ENCODE data around the gene ME3.
A peak's percentile ranks its signal among the peaks of the same experiment; 100 is the strongest.
"Not testable (repeated sequence)": the region's sequence is repeated elsewhere in the genome, so short reads cannot be mapped to it uniquely, and the experiment has no call there.

ME3 gene

DNA sequence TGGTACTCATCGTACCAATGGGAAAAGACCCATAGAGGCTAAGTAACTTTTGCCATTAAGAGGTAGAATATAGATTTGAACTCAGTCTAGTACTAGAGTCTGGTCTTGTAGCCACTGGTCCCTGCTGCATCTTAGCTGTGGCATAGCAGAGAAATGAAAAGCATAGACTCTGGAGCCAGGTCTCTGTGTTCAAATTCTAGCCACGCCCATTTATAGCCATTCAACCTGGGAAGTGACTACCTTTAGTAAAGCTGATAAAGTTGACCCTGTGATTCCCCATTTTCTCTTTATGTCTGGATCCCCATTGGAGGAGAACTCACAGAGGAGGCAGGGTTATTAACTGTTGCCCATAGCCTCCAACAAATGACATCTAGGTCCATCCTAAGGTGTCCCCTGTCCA, 113.6 kb downstream of the ME3 start:
- no peaks in the 10 kb centered on the region for H3K27me3 ChIP-seq (ENCODE audit: control insufficient read depth in 1 of 2, insufficient read depth in 2 of 2, low read length in 2 of 2)
- peak overlapping the region; percentile 38 for H3K27ac ChIP-seq (ENCODE audit: low read length)
- no peak overlapping the region for H3K4me3 ChIP-seq (ENCODE audit: low read length in 2 of 2)
- peaks cover 5 to 7% of the 10 kb centered on the region in 2 donors for H3K36me3 ChIP-seq (ENCODE audit: control insufficient read depth in 2 of 2, insufficient read depth in 2 of 2, low read length in 2 of 2)
- no peaks in the 10 kb centered on the region for H3K4me1 ChIP-seq (ENCODE audit: control insufficient read depth, insufficient read depth, low read length)
- H3K9me3 ChIP-seq (ENCODE audit: control insufficient read depth in 2 of 2, low read length in 2 of 2) = no peaks in the 10 kb centered on the region
- H3K9ac ChIP-seq (ENCODE audit: low read length in 2 of 2) = no peak overlapping the region

DNA sequence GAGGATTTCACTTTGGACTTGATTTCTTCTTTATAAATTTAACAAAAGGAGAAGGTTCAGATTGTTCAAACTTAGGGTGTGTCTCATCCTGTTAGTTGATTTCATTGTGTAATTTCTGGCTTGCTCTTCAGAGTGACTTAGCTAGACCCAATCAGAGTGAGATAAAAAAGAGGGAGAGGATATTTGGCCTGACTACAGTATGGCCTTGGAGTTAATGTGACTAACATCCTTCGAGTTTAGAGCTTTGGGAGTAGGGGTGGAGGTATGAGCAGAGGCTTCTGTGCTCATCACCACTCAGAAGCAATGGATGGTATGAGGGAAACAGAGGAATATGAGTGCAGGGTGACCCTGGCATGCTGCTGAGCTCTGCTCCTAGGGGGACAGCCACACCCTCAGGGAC, 114.2 kb downstream of the ME3 start:
- Histone ChIP-seq H3K27ac (ENCODE audit: low read length) (peak overlapping the region; percentile 25), H3K4me1 (ENCODE audit: control insufficient read depth, insufficient read depth, low read length) (no peaks in the 10 kb centered on the region), H3K27me3 (ENCODE audit: control insufficient read depth in 1 of 2, insufficient read depth in 2 of 2, low read length in 2 of 2) (no peaks in the 10 kb centered on the region), H3K9ac (ENCODE audit: low read length in 2 of 2) (no peak overlapping the region), H3K4me3 (ENCODE audit: low read length in 2 of 2) (no peak overlapping the region), H3K9me3 (ENCODE audit: control insufficient read depth in 2 of 2, low read length in 2 of 2) (no peaks in the 10 kb centered on the region), H3K36me3 (ENCODE audit: control insufficient read depth in 2 of 2, insufficient read depth in 2 of 2, low read length in 2 of 2) (peaks cover 5 to 7% of the 10 kb centered on the region in 2 donors)

DNA sequence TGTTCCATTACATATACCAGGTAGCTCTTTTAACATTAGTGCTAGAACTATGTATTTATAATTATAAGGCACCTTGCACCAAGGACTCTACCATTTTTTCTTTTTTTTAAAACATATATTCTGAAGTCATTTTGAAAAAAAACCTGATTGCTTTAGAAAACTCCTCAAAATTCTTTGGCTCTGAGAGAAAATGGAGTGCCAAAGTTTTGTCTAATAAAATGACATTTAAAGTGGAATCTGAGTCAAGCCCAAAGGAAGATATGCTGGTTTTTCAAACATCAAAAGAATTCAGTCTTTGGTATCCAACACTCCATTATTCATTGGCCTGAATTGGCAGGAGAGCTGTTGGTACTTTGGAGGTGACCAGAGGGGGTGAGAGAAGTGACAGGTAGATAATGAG, 116.5 kb downstream of the ME3 start:
- H3K27ac ChIP-seq (ENCODE audit: low read length) = no peak overlapping the region
- H3K4me1 ChIP-seq (ENCODE audit: control insufficient read depth, insufficient read depth, low read length) = peaks cover 12% of the 10 kb centered on the region
- H3K9me3 ChIP-seq (ENCODE audit: control insufficient read depth in 2 of 2, low read length in 2 of 2) = no peaks in the 10 kb centered on the region
- H3K36me3 ChIP-seq (ENCODE audit: control insufficient read depth in 2 of 2, insufficient read depth in 2 of 2, low read length in 2 of 2) = peaks cover 5 to 7% of the 10 kb centered on the region in 2 donors
- H3K9ac ChIP-seq (ENCODE audit: low read length in 2 of 2) = no peak overlapping the region
- no peak overlapping the region for H3K4me3 ChIP-seq (ENCODE audit: low read length in 2 of 2)
- H3K27me3 ChIP-seq (ENCODE audit: control insufficient read depth in 1 of 2, insufficient read depth in 2 of 2, low read length in 2 of 2) = no peaks in the 10 kb centered on the region

DNA sequence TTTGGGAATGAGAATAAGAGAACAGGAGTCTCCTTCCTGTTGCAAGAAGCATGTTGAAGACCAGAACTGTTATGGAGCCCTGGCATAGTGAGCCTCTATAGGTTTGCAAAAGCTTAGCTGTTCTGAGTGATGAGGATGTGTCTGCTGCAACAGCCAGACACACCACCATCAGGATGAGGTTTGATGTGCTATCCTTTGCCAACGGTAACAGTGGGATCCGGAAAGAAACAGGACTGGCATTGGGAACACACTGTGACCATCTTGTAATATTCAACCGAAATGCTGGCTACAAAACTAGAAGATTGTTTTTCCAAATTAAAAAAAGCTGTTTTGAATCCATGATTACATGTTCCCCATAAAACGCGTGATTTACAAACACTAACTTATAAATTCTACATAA, 117.0 kb downstream of the ME3 start:
- H3K4me1 ChIP-seq (ENCODE audit: control insufficient read depth, insufficient read depth, low read length) = peaks cover 13% of the 10 kb centered on the region
- no peaks in the 10 kb centered on the region for H3K27me3 ChIP-seq (ENCODE audit: control insufficient read depth in 1 of 2, insufficient read depth in 2 of 2, low read length in 2 of 2)
- no peaks in the 10 kb centered on the region for H3K9me3 ChIP-seq (ENCODE audit: control insufficient read depth in 2 of 2, low read length in 2 of 2)
- H3K36me3 ChIP-seq (ENCODE audit: control insufficient read depth in 2 of 2, insufficient read depth in 2 of 2, low read length in 2 of 2) = peaks cover 5 to 7% of the 10 kb centered on the region in 2 donors
- H3K9ac ChIP-seq (ENCODE audit: low read length in 2 of 2) = no peak overlapping the region
- H3K27ac ChIP-seq (ENCODE audit: low read length) = no peak overlapping the region
- no peak overlapping the region for H3K4me3 ChIP-seq (ENCODE audit: low read length in 2 of 2)

DNA sequence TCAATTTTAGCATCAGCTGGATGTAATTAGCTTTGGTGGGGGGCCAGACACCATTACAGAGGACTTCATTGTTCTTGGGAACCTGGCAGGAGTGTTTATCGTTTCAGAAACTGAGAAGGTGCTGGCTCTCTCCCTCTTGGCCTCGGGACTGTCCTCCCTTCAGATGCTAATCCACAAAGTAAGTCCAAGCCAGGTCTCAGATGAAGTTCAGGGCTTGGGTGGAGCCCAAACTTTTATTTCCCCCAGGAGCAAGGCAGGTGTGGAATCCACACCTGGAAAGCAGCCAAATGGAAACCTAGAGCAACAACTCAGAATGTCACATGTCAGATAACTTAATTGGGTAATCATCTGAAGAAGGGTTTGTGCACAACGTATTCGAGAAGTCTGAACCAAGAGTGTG, 119.2 kb downstream of the ME3 start:
- peaks cover 5 to 7% of the 10 kb centered on the region in 2 donors for H3K36me3 ChIP-seq (ENCODE audit: control insufficient read depth in 2 of 2, insufficient read depth in 2 of 2, low read length in 2 of 2)
- H3K9me3 ChIP-seq (ENCODE audit: control insufficient read depth in 2 of 2, low read length in 2 of 2) = no peaks in the 10 kb centered on the region
- H3K4me3 ChIP-seq (ENCODE audit: low read length in 2 of 2) = no peak overlapping the region
- peaks cover 20% of the 10 kb centered on the region for H3K4me1 ChIP-seq (ENCODE audit: control insufficient read depth, insufficient read depth, low read length)
- H3K27ac ChIP-seq (ENCODE audit: low read length) = no peak overlapping the region
- H3K9ac ChIP-seq (ENCODE audit: low read length in 2 of 2) = no peak overlapping the region
- H3K27me3 ChIP-seq (ENCODE audit: control insufficient read depth in 1 of 2, insufficient read depth in 2 of 2, low read length in 2 of 2) = no peaks in the 10 kb centered on the region

DNA sequence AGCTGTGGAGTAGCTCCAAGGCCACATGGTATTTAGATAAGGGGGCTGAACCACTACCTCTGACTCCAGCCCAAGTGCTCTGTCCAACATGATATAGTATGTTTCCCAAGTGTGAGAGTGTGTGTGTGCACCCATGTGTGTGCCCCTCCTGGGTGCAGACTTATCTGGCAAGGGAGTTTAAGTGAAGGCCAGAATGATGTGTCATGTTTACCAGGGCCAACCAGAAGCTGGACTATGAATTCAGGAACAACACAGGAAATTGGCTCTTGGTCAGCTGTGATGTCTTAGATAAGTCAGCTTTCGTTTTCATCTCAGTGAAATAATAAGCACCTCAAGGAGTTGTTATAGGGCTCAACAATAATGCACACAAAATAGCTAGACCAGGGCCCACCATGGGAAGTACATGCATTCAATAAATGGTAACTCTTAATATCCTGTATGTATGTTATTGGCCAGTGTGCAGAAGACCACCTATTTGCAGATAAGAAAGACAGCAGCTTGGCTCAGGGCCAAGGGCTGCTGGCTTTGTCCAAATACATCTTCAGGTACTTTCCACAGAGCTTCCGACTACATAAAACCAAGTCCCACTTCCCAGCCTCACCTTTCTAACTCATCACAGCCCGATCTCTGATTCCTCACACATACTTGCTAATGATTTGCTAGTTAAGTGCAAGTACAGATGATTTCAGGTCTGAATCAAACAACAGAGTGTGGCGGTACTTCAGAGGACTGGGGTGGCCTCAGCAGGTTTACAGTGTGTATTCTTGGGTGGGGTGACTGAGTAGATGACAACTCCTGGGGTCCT, 120.9 kb downstream of the ME3 start:
- Histone ChIP-seq H3K9ac (ENCODE audit: low read length in 2 of 2) (no peak overlapping the region), H3K27me3 (ENCODE audit: control insufficient read depth in 1 of 2, insufficient read depth in 2 of 2, low read length in 2 of 2) (no peaks in the 10 kb centered on the region), H3K4me1 (ENCODE audit: control insufficient read depth, insufficient read depth, low read length) (peaks cover 23% of the 10 kb centered on the region), H3K9me3 (ENCODE audit: control insufficient read depth in 2 of 2, low read length in 2 of 2) (no peaks in the 10 kb centered on the region), H3K4me3 (ENCODE audit: low read length in 2 of 2) (no peak overlapping the region), H3K36me3 (ENCODE audit: control insufficient read depth in 2 of 2, insufficient read depth in 2 of 2, low read length in 2 of 2) (peaks cover 5 to 7% of the 10 kb centered on the region in 2 donors), H3K27ac (ENCODE audit: low read length) (peak overlapping the region; percentile 18)

DNA sequence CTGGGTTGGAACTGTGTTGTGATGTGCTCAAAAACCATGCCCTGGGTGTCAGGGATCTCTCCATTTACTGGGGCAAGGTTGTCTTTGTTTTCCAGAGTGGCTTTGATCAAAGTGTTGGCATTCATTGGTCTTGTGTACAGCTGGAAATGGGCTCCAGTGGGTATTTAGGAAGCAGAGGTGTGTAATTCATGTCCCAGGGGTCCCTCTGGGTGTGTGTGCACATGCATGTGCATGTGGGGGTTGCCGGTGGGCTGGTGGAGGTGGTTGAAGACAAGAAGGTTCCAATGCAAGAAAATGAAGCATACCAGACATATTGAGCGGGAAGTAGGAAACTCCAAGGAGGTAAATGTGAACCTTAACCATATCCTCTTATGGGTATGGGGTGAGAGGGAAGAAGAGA, 121.7 kb downstream of the ME3 start:
- no peak overlapping the region for H3K27ac ChIP-seq (ENCODE audit: low read length)

DNA sequence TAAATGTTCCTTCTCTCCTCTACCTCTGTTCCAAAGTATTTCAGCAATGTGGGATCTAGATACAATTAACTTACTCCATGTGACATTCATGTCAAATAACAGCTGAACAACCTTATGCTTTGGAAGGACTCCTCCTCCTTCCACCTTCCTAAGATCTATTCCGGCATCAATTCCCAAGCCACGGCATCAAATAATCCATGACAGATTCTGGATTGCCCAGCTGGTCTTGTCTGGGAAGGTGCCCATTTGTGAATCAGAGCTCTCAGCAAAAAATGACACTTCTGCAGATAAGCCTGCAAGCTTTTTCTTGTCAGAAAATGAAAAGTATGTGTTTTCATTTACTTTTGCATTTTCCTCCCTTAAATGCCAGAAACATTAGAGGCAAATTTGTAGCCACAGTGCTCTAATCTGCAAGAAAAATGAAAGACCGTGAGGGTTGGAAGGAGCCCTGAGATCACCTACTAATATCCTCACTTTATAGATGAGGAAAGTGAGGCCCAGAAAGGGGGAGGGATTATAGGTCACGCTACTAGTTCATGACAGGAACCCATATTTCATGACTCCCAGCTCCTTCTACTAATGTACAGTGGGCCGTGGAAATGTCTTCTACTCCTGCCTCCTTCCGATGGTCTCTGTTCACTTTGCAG, 124.0 kb downstream of the ME3 start:
- no peaks in the 10 kb centered on the region for H3K27me3 ChIP-seq (ENCODE audit: control insufficient read depth in 1 of 2, insufficient read depth in 2 of 2, low read length in 2 of 2)
- H3K4me1 ChIP-seq (ENCODE audit: control insufficient read depth, insufficient read depth, low read length) = peaks cover 23% of the 10 kb centered on the region
- peak overlapping the region in 1 of 2 donors; percentile 13 for H3K9ac ChIP-seq (ENCODE audit: low read length in 2 of 2)
- H3K27ac ChIP-seq (ENCODE audit: low read length) = peak overlapping the region; percentile 74
- H3K4me3 ChIP-seq (ENCODE audit: low read length in 2 of 2) = no peak overlapping the region
- no peaks in the 10 kb centered on the region for H3K36me3 ChIP-seq (ENCODE audit: control insufficient read depth in 2 of 2, insufficient read depth in 2 of 2, low read length in 2 of 2)
- no peaks in the 10 kb centered on the region for H3K9me3 ChIP-seq (ENCODE audit: control insufficient read depth in 2 of 2, low read length in 2 of 2)

More for the DNA sequence above, 121.7 kb downstream of the ME3 start:
- no peak overlapping the region for H3K9ac ChIP-seq (ENCODE audit: low read length in 2 of 2)
- H3K9me3 ChIP-seq (ENCODE audit: control insufficient read depth in 2 of 2, low read length in 2 of 2) = no peaks in the 10 kb centered on the region
- peaks cover 23% of the 10 kb centered on the region for H3K4me1 ChIP-seq (ENCODE audit: control insufficient read depth, insufficient read depth, low read length)
- H3K27me3 ChIP-seq (ENCODE audit: control insufficient read depth in 1 of 2, insufficient read depth in 2 of 2, low read length in 2 of 2) = no peaks in the 10 kb centered on the region
- H3K4me3 ChIP-seq (ENCODE audit: low read length in 2 of 2) = no peak overlapping the region
- peaks cover 5 to 7% of the 10 kb centered on the region in 2 donors for H3K36me3 ChIP-seq (ENCODE audit: control insufficient read depth in 2 of 2, insufficient read depth in 2 of 2, low read length in 2 of 2)

DNA sequence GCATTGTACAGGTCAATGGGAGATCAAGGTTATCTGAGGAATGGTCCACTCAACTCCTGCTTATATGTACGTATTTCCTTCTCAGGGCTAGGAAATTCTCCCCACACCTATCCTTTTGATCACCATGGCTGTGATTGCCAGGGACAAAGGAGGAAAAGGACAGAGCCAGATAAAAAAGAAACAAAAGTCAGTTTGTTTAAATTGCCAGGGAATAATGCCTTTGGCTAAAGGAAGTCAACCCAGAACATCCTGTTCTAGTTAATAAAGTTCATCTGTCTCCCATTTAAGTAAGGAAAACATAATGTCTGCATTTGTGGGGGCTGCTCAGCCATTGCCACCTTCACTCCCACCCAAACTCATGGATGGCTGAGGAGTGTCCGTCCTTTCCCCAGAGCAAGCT, 124.7 kb downstream of the ME3 start:
- H3K4me3 ChIP-seq (ENCODE audit: low read length in 2 of 2) = no peak overlapping the region
- H3K27ac ChIP-seq (ENCODE audit: low read length) = peak overlapping the region; percentile 74
- H3K36me3 ChIP-seq (ENCODE audit: control insufficient read depth in 2 of 2, insufficient read depth in 2 of 2, low read length in 2 of 2) = no peaks in the 10 kb centered on the region
- H3K9ac ChIP-seq (ENCODE audit: low read length in 2 of 2) = no peak overlapping the region
- H3K4me1 ChIP-seq (ENCODE audit: control insufficient read depth, insufficient read depth, low read length) = peaks cover 23% of the 10 kb centered on the region
- H3K27me3 ChIP-seq (ENCODE audit: control insufficient read depth in 1 of 2, insufficient read depth in 2 of 2, low read length in 2 of 2) = no peaks in the 10 kb centered on the region
- no peaks in the 10 kb centered on the region for H3K9me3 ChIP-seq (ENCODE audit: control insufficient read depth in 2 of 2, low read length in 2 of 2)

DNA sequence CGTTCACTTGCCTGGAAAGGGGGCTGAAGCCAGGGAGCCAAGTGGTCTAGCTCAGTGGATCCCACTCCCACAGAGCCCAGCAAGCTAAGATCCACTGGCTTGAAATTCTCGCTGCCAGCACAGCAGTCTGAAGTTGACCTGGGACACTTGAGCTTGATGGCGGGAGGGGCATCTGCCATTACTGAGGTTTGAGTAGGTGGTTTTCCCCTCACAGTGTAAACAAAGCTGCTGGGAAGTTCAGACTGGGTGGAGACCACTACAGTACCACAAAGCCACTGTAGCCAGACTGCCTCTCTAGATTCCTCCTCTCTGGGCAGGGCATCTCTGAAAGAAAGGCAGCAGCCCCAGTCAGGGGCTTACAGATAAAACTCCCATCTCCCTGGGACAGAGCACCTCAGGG, 131.1 kb downstream of the ME3 start:
- not testable (repeated sequence) for H3K4me3 ChIP-seq (ENCODE audit: low read length in 2 of 2); H3K27ac ChIP-seq (ENCODE audit: low read length); H3K27me3 ChIP-seq (ENCODE audit: control insufficient read depth in 1 of 2, insufficient read depth in 2 of 2, low read length in 2 of 2); H3K36me3 ChIP-seq (ENCODE audit: control insufficient read depth in 2 of 2, insufficient read depth in 2 of 2, low read length in 2 of 2); H3K9me3 ChIP-seq (ENCODE audit: control insufficient read depth in 2 of 2, low read length in 2 of 2); H3K4me1 ChIP-seq (ENCODE audit: control insufficient read depth, insufficient read depth, low read length); H3K9ac ChIP-seq (ENCODE audit: low read length in 2 of 2)

DNA sequence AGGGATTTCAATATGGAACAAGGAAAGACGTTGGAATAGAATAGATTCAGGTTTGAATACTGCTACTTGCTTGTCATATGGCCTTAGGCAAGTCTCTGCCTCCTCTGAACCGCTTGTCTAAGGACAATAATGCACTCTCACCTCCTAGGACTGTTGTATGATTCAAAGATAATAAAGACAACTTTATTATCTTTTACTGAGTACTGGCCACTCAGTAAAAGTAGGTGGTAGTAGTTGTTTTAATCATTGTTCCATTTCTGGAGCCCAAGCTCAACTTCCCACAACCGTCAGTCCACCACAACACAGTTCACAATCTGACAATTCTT, 134.2 kb downstream of the ME3 start:
- Histone ChIP-seq H3K9ac (ENCODE audit: low read length in 2 of 2) (no peak overlapping the region), H3K4me1 (ENCODE audit: control insufficient read depth, insufficient read depth, low read length) (no peaks in the 10 kb centered on the region), H3K36me3 (ENCODE audit: control insufficient read depth in 2 of 2, insufficient read depth in 2 of 2, low read length in 2 of 2) (no peaks in the 10 kb centered on the region)

More for the DNA sequence above, 134.2 kb downstream of the ME3 start:
- Histone ChIP-seq H3K27ac (ENCODE audit: low read length) (no peak overlapping the region), H3K4me3 (ENCODE audit: low read length in 2 of 2) (no peak overlapping the region), H3K9me3 (ENCODE audit: control insufficient read depth in 2 of 2, low read length in 2 of 2) (peaks cover 0 to 2% of the 10 kb centered on the region in 2 donors), H3K27me3 (ENCODE audit: control insufficient read depth in 1 of 2, insufficient read depth in 2 of 2, low read length in 2 of 2) (no peaks in the 10 kb centered on the region)

Measured in stomach smooth muscle (tissue), 2 donors.